GM21515 (cell line): ENCODE results near the gene RNPS1.
"Not testable (repeated sequence)": the region's sequence is repeated elsewhere in the genome, so short reads cannot be mapped to it uniquely, and the experiment has no call there.

ENCODE experiments used
- ATAC-seq: cut with Tn5 transposase; IDR thresholded peaks from one replicate; pipeline ENCODE4 v1.9.1; 2021; ENCODE audit not compliant: unreplicated experiment

Gene RNPS1

DNA sequence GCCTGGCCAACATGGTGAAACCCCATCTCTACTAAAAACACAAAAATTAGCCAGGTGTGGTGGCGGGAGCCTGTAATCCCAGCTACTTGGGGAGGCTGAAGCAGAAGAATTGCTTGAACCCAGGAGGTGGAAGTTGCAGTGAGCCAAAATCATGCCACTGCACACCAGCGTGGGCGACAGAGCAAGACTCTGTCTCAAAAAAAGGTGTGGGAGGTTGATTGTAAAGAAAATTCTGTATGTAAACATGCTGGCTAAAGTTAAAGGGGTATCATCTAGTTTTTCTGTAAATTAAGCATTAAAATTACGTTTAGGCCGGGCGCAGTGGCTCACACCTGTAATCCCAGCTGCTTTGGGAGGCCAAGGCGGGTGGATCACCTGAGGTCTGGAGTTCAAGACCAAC lies 9.4 kb downstream of the RNPS1 start:
- not testable (repeated sequence) for ATAC-seq

DNA sequence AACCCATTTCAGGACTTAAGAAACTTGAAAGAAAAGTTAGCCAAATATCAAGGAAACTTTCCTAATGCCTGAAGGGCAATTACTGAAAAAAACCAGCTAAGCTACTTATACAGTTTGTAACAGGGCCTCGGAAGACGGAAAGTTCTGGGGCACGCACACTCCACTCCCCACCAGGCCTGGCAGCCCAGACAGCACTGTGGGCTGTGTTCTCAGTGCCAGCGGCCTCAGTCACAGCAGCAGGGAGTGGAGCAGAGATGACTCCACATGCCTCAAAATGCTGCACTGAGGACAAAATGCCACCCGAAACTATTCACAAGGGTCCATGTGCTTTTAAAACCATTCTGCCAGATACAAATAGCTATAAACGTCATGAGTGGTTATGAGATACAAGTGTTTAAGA lies 10.2 kb downstream of the RNPS1 start:
- no peak for ATAC-seq

DNA sequence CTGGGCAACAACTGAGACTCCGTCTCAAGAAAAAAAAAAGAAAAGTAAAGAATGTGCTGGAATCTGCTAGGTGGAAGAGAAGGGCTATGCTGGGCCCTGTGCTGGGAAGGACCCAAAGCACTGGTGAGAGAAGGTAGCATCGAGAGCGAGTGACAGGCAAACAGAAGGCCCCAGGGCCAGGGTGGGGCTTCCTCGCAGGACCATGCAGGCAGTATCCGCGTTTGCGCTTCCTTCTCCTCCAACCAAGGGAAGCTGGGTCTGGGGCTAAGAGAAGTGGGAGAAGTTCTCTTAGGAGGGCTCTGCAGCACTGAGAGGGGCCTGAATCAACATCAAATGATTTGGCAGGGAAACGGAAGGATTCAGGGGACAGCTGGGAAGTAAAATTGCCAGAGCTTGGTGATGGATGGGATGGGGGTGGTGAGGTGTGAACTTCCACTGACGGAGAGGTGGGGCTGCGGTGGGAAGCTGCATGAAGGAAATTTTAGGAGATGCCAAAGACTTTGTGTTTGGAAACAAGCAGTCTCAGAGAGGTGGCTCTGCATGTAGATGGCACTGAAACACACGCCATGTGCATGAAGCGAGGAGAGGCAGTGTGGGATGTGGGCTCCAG lies 11.3 kb downstream of the RNPS1 start:
- ATAC-seq = no peak

DNA sequence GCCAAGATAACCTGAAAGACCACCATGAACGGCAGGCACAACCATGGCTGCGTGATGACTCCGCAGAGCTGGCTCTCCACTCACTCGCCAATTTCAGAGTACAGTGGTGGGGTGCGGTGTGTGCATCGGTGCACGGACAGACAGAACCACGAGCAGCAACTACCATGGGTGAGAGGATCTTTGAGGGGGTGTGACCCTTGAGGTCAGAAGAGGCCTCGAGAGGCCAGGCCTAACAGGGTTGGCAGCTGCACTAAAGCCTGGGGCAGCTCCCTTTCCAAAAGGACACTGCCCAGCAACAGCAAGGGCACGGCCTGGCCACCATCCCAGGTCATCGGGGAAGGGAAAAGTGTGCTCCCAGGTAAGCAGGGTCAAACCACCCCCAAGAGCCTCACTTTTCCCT lies 14.6 kb downstream of the RNPS1 start:
- ATAC-seq = no peak

DNA sequence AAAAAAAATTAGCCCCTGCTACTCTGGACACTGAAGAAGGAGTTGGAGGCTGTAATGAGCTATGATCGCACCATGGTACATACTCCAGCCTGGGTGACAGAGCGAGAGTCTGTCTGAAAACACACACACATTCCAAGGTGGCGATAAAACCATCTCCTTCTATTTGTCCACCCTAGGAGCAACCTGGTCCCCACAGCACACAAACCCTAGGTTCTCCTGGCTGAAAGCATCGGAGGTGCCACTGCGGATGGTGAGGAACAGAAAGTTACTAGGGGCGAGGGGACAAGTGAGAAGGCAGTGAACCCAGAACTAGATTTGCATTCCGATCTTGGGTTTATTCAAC lies 15.1 kb downstream of the RNPS1 start:
- ATAC-seq = no peak

DNA sequence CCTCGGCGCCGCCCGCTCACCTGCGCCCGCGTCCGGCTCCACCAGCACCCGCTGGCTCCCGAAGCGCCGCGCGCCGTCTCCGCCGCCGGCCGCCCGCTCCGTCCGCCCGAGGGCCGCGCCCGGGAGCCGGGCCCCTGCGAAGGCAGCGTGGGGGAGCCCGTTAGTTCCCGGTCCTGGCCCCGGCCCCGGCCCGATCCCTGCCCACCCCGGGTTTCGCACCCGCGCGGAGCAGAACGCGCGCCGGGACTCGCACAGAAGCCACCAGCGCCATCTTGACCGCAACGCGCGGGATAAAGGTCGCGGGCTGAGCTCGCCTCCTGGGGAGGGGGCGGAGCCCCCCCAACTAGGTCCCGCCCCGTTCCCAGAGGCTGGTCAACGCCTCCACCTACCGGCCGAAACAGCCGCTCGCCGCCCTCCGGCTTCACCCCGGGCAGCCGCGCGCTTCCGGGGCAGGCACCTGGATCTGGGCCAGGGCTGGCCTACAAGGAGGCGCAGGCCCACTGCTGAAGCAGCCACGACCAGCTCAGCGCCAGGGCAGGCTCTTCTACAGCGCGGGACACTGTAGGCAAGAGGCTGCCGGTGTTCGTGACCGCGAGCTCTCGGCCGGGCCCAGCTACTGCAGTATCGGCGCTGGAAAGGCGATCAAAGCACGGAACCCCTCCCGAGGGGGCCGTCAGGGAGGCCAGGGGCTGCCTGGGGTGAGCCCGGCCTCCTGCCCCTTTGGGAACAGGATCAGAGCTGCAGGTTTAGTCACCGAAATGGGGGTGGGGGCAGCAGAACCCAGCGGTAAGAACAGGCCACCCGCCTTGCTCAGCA lies 16.4 kb downstream of the RNPS1 start, which contains the start of gene ECI1:
TSS of gene ECI1 (minus strand) at position 292 of the 816 bp plus-strand sequence. CDS start at position 271, 21 bp downstream.
- peak; percentile 79 for ATAC-seq

DNA sequence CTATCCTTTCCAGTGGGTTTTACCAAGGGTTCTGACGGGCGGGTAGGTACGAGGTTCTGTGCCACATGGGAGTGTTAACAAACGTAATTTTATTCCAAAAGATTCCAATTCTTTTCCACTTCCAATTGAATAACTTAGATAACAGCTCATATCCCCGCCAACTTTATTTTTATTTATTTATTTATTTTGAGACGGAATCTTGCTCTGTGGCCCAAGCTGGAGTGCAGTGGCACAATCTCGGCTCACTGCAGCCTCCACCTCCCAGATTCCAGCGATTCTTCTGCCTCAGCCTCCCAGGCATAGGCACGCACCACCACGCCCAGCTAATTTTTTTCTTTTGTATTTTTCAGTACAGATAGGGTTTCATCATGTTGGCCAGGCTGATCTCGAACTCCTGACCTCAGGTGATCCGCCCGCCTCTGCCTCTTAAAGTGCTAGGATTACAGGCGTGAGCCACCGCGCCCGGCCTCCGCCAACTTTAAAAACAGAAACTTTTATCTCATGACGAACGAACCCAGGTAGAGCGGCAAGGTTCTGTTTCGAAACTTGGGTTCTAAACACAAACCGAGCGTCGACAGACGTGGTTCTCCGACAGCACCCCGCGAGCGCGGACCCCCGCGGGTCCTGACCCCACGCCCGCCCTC lies 17.2 kb downstream of the RNPS1 start:
- ATAC-seq = no peak

DNA sequence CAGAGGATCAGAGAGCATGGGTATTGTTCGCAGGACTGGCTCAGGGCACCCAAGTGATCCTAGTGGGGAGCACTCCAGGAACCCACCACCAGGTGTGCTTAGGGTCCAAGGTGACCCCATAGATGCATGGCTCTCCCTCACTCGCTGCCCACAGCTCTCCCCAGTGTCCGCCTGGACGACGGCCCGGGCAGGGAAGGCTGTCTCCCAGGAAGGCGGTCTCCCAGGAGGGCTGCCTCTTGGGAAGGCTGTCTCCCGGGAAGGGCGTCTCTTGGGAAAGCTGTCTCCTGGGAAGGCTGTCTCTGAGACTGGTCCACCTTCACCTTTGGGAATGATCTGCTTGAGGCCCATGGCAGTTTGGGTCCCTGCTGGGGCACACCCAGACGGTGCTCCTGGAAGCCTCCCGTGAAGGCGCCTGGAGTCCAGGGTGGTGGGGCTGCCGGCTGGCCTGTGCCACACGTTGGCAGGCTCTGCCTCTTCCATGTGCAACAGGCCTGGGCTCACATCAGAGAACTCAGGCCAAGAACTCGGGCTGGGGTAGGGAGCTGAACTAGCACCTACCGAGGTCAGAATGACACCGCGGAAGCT lies 21.5 kb downstream of the RNPS1 start:
- ATAC-seq = no peak

DNA sequence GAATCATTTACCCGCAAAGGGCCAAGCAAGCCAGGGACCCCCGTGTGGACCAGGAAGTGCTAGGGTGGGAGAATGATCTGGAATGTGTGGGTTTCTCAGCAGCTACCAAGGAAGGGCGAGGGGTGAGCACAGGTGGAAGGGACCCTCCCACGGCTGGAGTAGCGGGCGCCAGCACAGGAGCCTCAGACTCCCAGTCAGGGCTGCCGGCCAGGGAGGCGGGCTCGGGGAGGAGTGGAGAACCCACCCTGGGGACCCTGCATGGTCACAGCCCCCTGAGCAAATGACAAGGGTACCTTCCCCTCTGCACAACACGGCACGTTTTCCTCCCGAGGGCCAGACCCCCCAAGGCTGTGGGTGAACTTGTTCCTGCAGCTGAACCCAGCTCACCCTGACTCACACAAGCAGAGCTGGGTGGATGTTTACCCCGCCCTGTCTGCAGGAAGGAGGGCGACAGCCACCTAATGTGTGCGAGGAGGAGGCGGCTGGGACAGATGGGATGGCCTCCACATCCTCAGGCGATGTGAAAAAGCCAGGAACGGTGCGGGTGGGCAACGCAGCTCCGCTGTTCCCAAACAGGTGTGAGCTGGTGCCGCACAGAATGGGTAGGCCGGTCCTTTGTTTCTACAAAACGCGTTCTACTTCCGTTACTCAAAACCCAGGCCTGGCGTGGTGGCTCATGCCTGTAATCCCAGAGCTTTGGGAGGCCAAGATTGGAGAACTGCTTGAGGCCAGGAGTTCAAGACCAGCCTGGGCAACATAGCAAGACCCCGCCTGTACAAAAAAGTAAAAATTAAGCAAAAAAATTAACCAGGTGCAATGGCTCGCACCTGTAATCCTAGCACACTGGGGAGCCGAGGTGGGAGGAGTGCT lies 22.8 kb downstream of the RNPS1 start:
- no peak for ATAC-seq

DNA sequence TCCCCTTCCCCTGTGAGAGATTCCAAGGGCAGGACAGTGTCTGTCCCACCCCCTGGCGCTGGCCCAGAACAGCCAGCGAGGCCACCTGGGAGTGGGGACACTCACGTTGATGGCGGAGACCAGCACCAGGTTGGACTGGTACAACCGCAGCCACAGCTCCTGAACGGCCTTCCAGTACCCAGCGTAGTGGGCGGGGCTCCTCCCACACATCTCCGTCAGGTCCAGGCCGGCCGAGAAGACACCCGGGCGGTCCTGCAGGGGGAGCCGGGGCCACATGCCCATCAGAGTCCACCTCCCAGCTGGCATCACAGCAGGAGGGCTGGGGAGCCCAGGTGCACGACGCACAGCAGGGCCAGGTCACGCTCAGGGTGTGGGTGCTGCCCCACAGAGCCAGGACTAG lies 23.6 kb downstream of the RNPS1 start:
- no peak for ATAC-seq

DNA sequence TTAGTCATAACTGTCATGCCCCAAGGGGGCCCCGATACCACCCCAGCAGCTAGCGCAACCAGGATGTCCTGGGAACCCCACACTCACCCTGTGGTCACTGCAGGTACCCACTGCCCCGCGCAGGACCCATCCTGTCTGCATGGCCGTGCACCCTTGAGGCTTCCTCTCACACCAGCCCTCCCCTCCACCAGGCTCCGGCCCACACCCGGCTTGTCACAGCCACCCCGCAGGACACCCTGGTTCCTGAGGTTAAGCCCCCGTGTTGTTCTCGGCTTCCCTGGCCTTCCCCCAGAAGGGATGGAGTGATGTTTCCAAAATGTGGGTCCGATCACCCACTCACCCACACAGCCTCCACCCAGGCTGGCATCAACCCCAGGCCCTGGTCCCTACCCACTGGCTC lies 24.1 kb downstream of the RNPS1 start:
- ATAC-seq = no peak

DNA sequence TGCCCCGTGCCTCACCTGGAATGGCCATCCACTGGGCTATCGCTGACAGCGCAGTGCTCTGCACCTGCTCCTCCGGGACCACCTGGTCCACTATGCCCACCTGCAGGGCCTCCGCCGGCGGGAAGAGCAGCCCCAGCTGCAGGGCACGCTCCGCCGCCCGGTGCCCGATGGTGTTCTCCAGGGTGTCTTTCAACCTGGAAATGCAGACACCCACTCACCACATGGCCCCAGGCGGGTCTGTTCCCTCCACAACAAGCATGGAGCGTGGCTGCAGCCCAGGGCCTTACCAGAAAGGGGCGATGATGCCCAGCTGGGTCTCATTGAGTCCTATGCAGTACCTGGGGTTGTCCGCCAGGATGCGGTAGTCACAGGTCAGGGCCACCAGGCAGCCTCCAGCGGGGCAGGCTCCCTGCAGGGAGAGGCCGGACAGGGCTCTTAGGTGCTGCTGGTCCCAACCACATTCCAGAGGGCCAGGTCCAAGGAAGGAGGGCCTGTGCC lies 24.8 kb downstream of the RNPS1 start:
- no peak for ATAC-seq

DNA sequence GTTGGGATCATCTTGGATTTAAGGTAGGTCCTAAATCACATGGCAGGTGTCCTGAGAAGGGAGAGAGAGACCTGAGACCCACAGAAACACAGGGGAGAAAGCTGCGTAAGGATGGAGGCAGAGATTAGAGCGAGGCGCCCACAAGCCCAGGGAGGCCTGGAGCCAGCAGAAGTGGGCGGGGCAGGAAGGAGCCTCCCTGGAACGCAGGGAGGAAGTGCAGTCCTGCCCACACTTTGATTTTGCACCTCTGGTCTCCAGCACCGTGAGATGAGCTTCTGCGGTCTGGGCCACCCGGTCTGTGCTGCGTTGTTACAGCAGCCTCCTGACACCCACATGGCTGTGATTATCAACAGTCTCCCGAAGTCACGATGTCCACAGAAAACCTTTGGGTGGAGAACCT lies 25.3 kb downstream of the RNPS1 start:
- no peak for ATAC-seq

DNA sequence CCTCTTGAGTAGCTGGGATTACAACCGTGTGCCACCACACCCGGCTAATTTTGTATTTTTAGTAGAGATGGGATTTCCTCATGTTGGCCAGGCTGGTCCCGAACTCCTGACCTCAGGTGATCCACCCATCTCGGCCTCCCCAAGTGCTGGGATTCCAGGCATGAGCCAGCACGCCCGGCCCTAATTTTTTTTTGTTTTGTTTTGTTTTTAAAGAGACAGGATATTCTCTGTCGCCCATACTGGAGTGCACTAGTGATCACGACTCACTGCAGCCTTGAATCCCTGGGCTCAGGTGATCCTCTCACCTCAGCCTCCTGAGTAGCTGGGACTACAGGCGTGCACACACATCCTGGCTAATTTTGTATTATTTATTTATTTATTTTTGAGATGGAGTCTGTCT lies 27.6 kb downstream of the RNPS1 start:
- ATAC-seq = not testable (repeated sequence)

DNA sequence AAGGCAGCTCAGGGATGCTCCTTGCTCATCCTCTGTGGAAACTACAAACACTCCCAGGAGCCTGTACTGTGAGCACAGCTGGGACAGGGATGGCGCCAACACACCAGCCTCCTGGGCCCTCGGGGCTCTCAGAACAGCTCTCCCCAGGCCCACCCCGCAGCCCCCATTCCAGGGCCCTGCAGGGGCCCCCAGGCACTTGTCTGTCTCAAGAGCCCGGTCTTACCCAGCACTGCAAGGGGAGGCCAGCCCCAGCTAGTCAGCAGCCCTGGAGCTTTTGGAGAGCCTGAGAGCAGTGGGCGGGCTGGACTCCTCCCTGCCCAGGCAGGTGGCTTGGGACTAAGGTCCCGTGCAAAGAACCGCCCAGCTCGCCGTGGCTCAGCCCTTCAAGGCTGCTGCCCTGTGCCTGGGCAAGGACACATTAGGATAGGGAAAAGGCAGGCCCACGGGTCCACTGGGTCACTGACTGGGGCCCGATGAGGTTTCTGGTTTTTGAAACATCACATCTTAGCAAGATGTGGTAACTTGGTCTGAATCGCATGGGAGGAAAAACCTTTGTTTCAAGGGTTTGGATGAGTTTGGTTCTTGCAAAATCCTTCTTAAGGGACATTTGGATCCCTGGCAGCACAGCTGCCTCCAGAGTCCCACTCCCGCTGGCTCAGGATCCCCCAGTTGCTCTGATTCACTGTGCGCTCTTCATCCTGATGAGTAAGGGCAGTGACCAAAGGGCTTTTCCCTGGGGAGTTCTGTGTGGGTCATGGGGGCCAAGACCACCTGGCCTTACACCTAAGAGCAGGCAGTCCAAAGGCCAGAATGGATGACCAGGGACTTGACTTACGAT lies 28.9 kb downstream of the RNPS1 start:
- ATAC-seq = no peak

DNA sequence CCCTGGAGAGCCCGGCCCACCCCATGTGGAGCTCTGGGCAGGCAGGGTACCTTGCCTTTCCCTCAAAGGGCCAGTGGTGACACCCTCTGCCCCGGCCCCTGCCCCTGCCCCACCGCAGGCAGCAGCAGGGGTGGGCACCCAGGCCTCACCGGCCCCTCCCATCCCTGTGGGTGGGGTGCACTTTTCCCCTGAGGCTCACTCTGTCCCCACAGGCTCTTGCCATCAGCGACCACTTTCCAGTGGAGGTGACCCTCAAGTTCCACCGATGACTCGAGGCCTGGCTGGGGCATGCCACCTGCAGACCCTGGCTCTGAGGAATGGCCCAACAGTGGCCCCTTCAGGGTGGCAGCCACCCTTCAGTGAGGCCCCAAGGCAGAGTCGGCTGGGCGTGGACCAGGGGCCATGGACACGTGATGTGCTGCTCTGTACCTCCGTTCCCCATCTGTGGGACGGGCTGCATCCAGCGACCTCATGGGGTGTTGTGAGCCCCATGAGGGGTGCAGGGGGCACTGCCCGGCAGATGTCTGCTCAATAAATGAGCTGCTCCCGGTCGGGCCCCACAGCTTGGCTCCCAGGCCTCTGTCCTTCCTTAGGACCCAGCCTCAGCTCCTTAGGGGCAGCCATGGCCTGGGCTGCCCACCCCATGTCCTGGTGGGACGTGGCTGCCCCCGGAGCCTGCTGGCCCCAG lies 29.6 kb downstream of the RNPS1 start:
- no peak for ATAC-seq

DNA sequence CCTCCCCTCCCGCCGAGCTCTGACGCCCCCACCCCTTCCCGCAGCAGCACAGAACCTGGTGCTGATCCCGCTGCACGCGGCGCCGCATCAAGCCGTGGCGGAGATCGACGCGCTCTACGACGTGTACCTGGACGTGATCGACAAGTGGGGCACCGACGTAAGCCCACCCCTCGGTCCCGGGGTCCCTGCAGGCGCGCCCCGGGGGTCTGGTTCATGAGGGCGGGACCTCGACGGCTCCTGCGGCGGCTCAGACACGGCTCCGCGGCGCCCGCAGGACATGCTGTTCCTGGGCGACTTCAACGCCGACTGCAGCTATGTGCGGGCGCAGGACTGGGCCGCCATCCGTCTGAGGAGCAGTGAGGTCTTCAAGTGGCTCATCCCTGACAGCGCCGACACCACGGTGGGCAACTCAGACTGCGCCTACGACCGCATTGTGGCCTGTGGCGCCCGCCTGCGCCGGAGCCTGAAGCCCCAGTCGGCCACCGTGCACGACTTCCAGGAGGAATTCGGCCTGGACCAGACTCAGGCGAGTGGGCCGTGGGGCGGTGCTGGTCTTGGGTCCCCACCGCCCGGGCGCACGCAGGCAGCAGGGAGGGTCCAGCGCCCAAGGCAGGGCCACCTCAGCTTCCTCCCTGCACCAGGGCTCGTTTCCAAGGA lies 30.3 kb downstream of the RNPS1 start:
- no peak for ATAC-seq

DNA sequence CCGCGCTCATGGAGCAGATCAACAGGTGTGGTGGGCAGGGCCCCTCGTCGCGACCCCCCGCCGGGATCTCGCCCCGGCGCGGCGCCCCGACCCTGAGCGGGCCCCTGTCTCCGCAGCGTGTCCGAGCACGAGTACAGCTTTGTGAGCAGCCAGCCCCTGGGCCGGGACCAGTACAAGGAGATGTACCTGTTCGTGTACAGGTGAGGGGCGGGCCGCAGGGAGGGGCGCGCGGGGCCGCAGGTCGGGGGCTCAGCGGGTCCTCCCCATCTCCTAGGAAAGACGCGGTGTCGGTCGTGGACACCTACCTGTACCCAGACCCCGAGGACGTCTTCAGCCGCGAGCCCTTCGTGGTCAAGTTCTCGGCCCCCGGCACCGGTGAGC lies 30.8 kb downstream of the RNPS1 start:
- ATAC-seq = no peak
